ENCODE results near the gene GGT6.

The GGT6 gene

DNA sequence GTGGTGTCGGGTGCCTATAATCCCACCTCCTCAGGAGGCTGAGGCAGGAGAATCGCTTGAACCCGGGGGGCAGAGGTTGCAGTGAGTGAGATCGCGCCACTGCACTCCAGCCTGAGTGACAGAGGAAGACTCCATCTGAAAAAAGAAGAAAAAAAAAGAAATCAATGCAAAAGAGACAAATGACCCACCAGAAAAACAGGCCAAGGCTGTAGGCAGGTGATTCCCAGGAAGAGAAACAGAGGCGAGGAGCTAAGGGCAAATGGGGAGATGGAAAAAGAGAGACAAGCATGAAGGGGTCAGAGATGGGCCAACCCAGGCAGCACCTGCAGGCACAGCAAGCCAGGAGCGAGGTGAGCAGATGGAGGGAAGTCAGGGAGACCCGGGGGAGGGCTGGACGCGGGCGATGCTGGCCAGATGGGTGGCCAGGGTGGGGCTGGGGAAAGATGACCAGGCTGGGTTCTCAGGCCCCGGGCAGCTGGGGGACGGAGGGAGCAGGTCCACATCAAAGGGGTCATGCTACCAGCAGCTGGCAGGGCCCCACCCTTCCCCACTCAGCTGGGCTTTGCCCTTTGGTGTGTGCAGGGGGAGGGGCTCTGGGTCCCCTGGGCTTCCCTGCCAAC, 30.7 kb downstream of the GGT6 start:
- Histone ChIP-seq H3K4me3 (ENCODE audit: low read depth, low read length) (no peak overlapping the region), H3K27ac (ENCODE audit: low read depth, low read length) (no peak overlapping the region), H3K9me3 (ENCODE audit: control insufficient read depth, insufficient read depth, low read length) (no peaks in the 10 kb centered on the region), H3K4me1 (ENCODE audit: control insufficient read depth, insufficient read depth, low read length) (0 out of 2 replicates have a peak, but pooled peaks cover 6% of the 10 kb centered on the region), H3K27me3 (ENCODE audit: control insufficient read depth, insufficient read depth, low read length) (peaks cover 85% of the 10 kb centered on the region), H3K9ac (ENCODE audit: low read depth, low read length) (no peak overlapping the region), H3K36me3 (ENCODE audit: control insufficient read depth, insufficient read depth, low read length) (no peaks in the 10 kb centered on the region)

DNA sequence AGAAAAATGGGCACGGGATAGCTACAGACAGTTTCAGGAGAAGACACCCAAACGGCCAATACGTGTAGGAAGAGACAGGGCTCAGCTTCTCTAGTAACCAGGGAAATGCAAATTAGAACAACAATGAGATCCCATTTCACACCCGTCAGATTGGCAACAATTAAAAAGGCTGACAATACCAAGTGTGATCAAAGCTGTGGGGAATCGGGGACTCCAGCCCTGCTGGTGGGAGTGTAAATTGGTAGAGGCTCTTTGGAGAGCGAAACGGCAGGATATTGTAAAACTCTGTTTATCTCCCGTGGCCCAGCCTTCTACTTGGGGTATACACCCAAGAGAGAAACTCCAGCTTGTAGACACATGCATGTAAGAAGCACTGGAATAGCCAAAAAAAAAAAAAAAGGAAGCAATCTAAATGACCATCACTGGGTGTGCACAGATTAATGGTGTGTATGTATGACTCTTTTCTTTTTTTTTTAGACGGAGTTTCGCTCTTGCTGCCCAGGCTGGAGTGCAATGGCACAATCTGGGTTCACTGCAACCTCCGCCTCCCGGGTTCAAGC, 32.7 kb downstream of the GGT6 start:
- 0 out of 2 replicates have a peak, but pooled peaks cover 6% of the 10 kb centered on the region for H3K4me1 ChIP-seq (ENCODE audit: control insufficient read depth, insufficient read depth, low read length)
- peaks cover 66% of the 10 kb centered on the region for H3K27me3 ChIP-seq (ENCODE audit: control insufficient read depth, insufficient read depth, low read length)
- no peak overlapping the region for H3K27ac ChIP-seq (ENCODE audit: low read depth, low read length)
- H3K9me3 ChIP-seq (ENCODE audit: control insufficient read depth, insufficient read depth, low read length) = no peaks in the 10 kb centered on the region
- H3K4me3 ChIP-seq (ENCODE audit: low read depth, low read length) = no peak overlapping the region
- no peak overlapping the region for H3K9ac ChIP-seq (ENCODE audit: low read depth, low read length)
- no peaks in the 10 kb centered on the region for H3K36me3 ChIP-seq (ENCODE audit: control insufficient read depth, insufficient read depth, low read length)

DNA sequence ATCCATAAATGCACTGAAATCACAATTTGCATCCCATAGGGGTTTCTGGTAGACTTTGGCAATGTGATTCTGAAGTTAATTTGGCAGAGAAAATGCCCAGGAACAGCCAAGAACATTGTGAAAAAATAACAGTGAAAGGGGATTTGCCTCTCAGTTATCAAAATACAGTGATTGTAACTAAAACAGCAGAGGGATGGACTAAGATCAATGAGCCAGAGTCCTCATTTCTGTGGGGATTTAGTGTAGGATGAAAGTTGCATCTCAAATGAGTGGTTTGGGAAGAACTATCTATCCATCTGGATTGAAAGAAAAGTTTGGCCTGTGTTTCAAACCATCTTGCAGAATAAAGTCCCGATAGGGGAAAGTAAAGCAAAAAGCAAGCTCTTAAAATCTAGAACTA, 33.2 kb downstream of the GGT6 start:
- Histone ChIP-seq H3K9ac (ENCODE audit: low read depth, low read length) (no peak overlapping the region), H3K4me1 (ENCODE audit: control insufficient read depth, insufficient read depth, low read length) (0 out of 2 replicates have a peak, but pooled peaks cover 6% of the 10 kb centered on the region), H3K4me3 (ENCODE audit: low read depth, low read length) (no peak overlapping the region)

DNA sequence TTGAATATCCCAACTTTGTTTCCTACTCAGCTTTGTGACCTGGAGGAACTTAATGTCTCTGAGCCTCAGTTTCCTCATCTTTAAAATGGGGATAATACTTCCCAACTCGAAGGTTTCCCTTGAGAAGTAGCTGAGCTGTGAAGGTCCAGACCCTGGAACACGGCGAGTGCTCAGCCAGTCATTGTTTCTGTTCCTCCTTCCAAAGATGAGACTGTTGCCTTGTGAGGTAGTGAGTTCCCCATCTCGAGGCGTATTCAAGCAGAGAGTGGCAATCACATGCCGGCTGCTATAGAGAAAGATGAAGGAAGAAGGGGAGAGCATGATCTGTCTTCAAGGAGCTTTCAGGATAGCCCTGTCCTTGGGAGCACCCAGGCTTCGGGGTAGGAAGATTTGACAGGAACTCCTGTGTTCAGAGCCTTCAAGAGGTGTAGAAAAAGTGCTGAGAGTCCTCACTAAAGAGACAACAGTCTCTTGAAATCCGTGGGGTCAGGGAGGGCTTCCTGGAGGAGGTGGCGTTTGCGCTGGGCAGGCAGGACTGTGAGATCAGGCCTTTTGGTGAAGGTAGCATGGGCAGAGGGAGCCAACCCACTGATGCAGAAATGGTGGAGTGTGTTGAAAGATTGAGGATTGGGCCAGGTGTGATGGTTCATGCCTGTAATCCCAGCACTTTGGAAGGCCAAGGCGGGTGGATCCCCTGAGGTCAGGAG, 34.5 kb downstream of the GGT6 start:
- Histone ChIP-seq H3K4me1 (ENCODE audit: control insufficient read depth, insufficient read depth, low read length) (0 out of 2 replicates have a peak, but pooled peaks cover 6% of the 10 kb centered on the region), H3K36me3 (ENCODE audit: control insufficient read depth, insufficient read depth, low read length) (no peaks in the 10 kb centered on the region), H3K27me3 (ENCODE audit: control insufficient read depth, insufficient read depth, low read length) (peaks cover 56% of the 10 kb centered on the region), H3K27ac (ENCODE audit: low read depth, low read length) (no peak overlapping the region), H3K4me3 (ENCODE audit: low read depth, low read length) (no peak overlapping the region), H3K9ac (ENCODE audit: low read depth, low read length) (no peak overlapping the region), H3K9me3 (ENCODE audit: control insufficient read depth, insufficient read depth, low read length) (no peaks in the 10 kb centered on the region)

More for the DNA sequence above, 33.2 kb downstream of the GGT6 start:
- H3K9me3 ChIP-seq (ENCODE audit: control insufficient read depth, insufficient read depth, low read length) = no peaks in the 10 kb centered on the region
- H3K36me3 ChIP-seq (ENCODE audit: control insufficient read depth, insufficient read depth, low read length) = no peaks in the 10 kb centered on the region
- peaks cover 61% of the 10 kb centered on the region for H3K27me3 ChIP-seq (ENCODE audit: control insufficient read depth, insufficient read depth, low read length)
- no peak overlapping the region for H3K27ac ChIP-seq (ENCODE audit: low read depth, low read length)

DNA sequence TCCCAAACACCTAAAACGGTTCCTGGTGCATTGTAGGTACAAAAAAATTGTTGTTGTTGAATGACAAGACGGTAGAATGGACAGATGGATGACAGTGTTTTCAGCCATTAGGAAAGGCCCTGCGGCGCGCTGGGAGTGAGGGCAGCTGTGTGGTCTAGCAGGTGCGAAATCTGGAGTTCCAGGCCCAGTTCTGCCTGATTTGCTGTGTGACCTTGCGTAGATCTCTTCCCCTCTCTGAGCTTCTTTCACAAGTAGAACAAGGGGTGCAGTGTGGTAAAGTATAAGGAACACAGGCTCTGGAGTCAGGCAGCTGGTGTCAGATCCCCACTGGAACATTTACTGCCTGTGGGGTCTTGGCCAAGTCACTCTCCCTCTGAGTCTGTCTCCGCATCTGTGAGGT, 36.4 kb downstream of the GGT6 start:
- Histone ChIP-seq H3K9me3 (ENCODE audit: control insufficient read depth, insufficient read depth, low read length) (no peaks in the 10 kb centered on the region), H3K27me3 (ENCODE audit: control insufficient read depth, insufficient read depth, low read length) (peaks cover 43% of the 10 kb centered on the region), H3K9ac (ENCODE audit: low read depth, low read length) (no peak overlapping the region), H3K27ac (ENCODE audit: low read depth, low read length) (no peak overlapping the region), H3K4me1 (ENCODE audit: control insufficient read depth, insufficient read depth, low read length) (0 out of 2 replicates have a peak, but pooled peaks cover 6% of the 10 kb centered on the region), H3K36me3 (ENCODE audit: control insufficient read depth, insufficient read depth, low read length) (no peaks in the 10 kb centered on the region), H3K4me3 (ENCODE audit: low read depth, low read length) (no peak overlapping the region)

DNA sequence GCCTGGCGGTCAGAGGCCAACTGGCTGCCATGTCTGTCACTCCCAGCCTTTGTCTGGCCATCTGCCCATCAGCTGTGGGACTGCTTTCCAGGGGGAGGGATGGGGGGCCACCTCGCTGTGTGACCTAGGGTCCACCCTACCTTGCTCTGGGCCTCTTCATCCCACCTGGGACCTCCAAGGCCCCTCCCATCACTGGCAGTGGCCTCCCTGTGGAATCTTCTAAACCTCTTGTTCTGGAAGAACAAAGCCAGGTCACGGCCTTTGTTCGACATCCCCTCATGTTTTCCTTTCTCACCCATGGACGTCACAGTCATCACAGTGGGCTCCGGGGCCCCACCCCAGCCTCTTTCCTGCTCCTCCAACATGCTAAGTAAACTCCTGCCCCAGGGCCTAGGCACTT, 37.7 kb downstream of the GGT6 start:
- H3K27me3 ChIP-seq (ENCODE audit: control insufficient read depth, insufficient read depth, low read length) = peaks cover 34% of the 10 kb centered on the region
- H3K27ac ChIP-seq (ENCODE audit: low read depth, low read length) = no peak overlapping the region

DNA sequence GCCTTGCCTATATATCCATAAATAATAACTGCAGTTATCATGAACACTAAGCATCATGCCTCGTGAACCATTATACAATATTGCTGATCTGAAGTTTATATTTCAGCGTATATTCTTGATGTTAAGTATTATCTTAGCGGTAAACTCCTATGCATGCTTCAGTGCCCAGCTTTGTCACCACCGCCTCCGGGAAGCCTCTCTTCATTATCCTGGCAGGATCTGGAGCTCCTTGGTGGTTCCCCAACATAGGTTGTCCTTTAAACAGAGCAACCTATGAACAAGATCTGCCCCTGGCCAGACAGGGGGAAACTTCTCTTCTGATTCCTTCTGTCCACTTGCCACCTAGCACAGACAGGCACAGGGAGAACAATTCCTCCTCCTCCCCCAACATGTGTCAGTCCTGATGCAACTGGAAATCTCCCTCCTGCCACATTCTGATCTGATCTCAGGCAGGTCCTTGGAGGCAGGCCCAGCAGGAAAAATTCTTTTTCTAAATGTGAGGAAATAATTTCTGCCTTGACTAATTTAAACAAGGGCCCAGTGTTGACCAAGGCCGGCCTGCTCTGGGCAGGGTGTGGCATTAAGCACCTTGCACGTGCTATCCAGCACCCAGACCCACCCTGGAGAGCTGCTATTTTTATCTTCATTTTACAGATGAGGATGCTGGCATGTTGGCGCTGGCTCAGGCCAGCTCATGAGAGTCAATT, 39.3 kb downstream of the GGT6 start:
- Histone ChIP-seq H3K27ac (ENCODE audit: low read depth, low read length) (no peak overlapping the region), H3K9ac (ENCODE audit: low read depth, low read length) (no peak overlapping the region), H3K4me1 (ENCODE audit: control insufficient read depth, insufficient read depth, low read length) (no peaks in the 10 kb centered on the region), H3K9me3 (ENCODE audit: control insufficient read depth, insufficient read depth, low read length) (no peaks in the 10 kb centered on the region), H3K4me3 (ENCODE audit: low read depth, low read length) (no peak overlapping the region), H3K36me3 (ENCODE audit: control insufficient read depth, insufficient read depth, low read length) (no peaks in the 10 kb centered on the region), H3K27me3 (ENCODE audit: control insufficient read depth, insufficient read depth, low read length) (peaks cover 20% of the 10 kb centered on the region)

More for the DNA sequence above, 37.7 kb downstream of the GGT6 start:
- H3K4me1 ChIP-seq (ENCODE audit: control insufficient read depth, insufficient read depth, low read length) = 0 out of 2 replicates have a peak, but pooled peaks cover 6% of the 10 kb centered on the region
- H3K36me3 ChIP-seq (ENCODE audit: control insufficient read depth, insufficient read depth, low read length) = no peaks in the 10 kb centered on the region
- no peak overlapping the region for H3K4me3 ChIP-seq (ENCODE audit: low read depth, low read length)
- H3K9me3 ChIP-seq (ENCODE audit: control insufficient read depth, insufficient read depth, low read length) = no peaks in the 10 kb centered on the region
- H3K9ac ChIP-seq (ENCODE audit: low read depth, low read length) = no peak overlapping the region

DNA sequence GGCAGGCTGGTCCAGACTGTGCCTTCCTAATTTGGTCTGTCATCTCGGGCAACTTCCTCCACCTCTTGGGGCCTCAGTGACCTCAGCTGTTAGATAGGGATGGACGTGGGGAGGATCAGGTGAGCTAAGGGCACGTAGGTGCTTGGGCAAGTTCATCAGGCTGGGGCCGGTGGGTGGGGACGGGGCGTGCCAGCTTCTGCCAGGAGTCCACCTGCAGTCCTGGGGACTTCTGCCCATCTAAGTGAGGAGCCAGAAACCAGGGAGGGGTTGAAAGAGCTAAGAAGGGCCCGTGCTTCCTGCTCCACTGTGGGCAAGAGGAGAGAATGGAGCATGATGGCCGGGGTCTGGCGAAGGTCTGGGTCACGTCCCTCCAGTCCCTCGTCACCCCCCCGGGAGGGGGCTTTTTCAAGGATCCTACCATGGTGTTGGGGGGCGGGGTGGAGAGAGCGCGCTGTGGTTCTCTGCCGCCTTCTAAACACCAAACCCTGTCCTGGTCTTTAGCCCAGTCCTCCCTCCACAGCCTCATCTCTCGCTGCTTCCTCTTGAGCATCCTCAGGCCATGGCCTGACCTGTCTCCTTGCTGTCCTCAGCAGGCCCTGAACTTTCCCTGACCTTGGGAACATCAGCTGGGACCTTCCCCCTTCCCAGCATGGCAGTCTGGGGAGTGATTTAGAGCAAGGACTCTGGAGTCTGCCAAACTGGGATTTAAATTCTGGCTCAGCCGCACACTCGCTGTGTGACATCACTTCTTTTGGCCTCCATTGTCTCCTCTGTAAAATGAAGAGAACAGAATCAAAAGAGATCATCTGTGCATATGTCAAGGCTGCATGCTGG, 40.1 kb downstream of the GGT6 start:
- Histone ChIP-seq H3K27ac (ENCODE audit: low read depth, low read length) (no peak overlapping the region), H3K9me3 (ENCODE audit: control insufficient read depth, insufficient read depth, low read length) (no peaks in the 10 kb centered on the region), H3K4me3 (ENCODE audit: low read depth, low read length) (no peak overlapping the region), H3K27me3 (ENCODE audit: control insufficient read depth, insufficient read depth, low read length) (peaks cover 12% of the 10 kb centered on the region), H3K4me1 (ENCODE audit: control insufficient read depth, insufficient read depth, low read length) (no peaks in the 10 kb centered on the region), H3K9ac (ENCODE audit: low read depth, low read length) (no peak overlapping the region), H3K36me3 (ENCODE audit: control insufficient read depth, insufficient read depth, low read length) (no peaks in the 10 kb centered on the region)

DNA sequence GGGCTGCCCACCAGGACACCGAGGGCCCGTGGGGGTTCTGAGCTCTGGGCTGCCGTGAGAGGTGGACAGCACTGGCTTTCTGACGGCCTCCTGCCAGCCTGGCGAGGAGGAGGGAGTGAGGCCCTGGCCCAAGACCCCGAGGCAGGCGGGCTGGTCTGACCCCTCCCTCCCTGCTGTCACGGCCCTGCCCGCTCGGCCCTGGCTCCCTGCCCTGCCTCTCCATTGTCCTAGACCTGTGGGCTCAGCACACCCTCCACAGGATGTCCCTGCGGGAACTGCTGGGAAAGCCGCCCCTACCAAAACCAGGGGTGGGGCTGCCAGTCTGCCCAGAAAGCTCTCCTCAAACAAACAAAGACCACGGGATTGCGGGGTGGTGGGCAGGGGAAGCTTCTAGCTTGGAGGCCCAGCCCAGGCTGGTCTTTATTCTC, 41.0 kb downstream of the GGT6 start:
- no peaks in the 10 kb centered on the region for H3K4me1 ChIP-seq (ENCODE audit: control insufficient read depth, insufficient read depth, low read length)
- H3K4me3 ChIP-seq (ENCODE audit: low read depth, low read length) = no peak overlapping the region
- H3K9ac ChIP-seq (ENCODE audit: low read depth, low read length) = no peak overlapping the region
- no peaks in the 10 kb centered on the region for H3K36me3 ChIP-seq (ENCODE audit: control insufficient read depth, insufficient read depth, low read length)
- no peaks in the 10 kb centered on the region for H3K9me3 ChIP-seq (ENCODE audit: control insufficient read depth, insufficient read depth, low read length)
- peaks cover 8% of the 10 kb centered on the region for H3K27me3 ChIP-seq (ENCODE audit: control insufficient read depth, insufficient read depth, low read length)
- no peak overlapping the region for H3K27ac ChIP-seq (ENCODE audit: low read depth, low read length)

DNA sequence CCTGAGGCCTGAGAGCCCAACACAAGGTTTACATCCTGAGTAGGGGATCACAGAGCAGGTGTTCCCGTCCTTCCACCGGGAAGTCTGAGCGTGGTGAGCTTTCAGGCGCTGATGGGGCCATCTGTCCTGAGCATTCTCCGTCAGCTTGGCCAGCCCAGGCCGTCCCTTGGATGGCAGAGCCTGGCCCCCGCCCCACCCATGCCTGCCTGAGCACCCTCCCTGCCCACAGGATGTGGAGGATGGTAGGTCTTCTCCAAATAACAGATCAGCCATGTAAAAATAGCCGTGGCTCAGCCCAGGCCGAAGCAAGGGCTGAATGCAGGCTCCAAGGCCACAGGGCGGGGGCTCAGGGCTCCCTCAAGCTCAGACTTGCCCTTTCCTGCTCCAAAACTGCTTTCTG, 41.5 kb downstream of the GGT6 start:
- Histone ChIP-seq H3K36me3 (ENCODE audit: control insufficient read depth, insufficient read depth, low read length) (no peaks in the 10 kb centered on the region), H3K9ac (ENCODE audit: low read depth, low read length) (no peak overlapping the region), H3K27me3 (ENCODE audit: control insufficient read depth, insufficient read depth, low read length) (peaks cover 8% of the 10 kb centered on the region), H3K4me3 (ENCODE audit: low read depth, low read length) (no peak overlapping the region), H3K9me3 (ENCODE audit: control insufficient read depth, insufficient read depth, low read length) (no peaks in the 10 kb centered on the region), H3K4me1 (ENCODE audit: control insufficient read depth, insufficient read depth, low read length) (no peaks in the 10 kb centered on the region), H3K27ac (ENCODE audit: low read depth, low read length) (no peak overlapping the region)

Data from HUES48 (cell line).